Sigmoid colon (tissue), 4 donors: Measurements from ENCODE around the gene NMBR.
"Not testable (repeated sequence)": the region's sequence is repeated elsewhere in the genome, so short reads cannot be mapped to it uniquely, and the experiment has no call there.

Experiments used
- CTCF ChIP-seq, 4 experiments: fragments of 450-650 bp in 3 of 4; fragments of 200-600 bp in 1 of 4; IDR thresholded peaks; one replicate each; pipeline ENCODE4 v1.5.1; 2016 to 2019; ENCODE audit warnings: antibody characterized with exemption in 4 of 4, mild to moderate bottlenecking in 3 of 4, moderate library complexity in 2 of 4
- EP300 ChIP-seq, 4 donors: sonication (generic); formaldehyde crosslinking; IDR thresholded peaks; one replicate each; pipeline ENCODE4 v1.6.1; 2017; ENCODE audit warnings: antibody characterized with exemption in 4 of 4
- POLR2A ChIP-seq, 2 donors: fragments of 450-650 bp; IDR thresholded peaks; one replicate each; pipeline ENCODE4 v1.6.1; 2016; ENCODE audit warnings: antibody characterized with exemption in 2 of 2, mild to moderate bottlenecking in 2 of 2, moderate library complexity in 2 of 2
- POLR2AphosphoS5 ChIP-seq, 4 donors: sonication (generic); formaldehyde crosslinking; IDR thresholded peaks; one replicate each; pipeline ENCODE4 v1.6.1; 2017; ENCODE audit warnings: antibody characterized with exemption in 4 of 4

- TF ChIP-seq CTCF, POLR2A, POLR2AphosphoS5, EP300 (IDR thresholded peaks at IDR 0.05): not testable (repeated sequence)
These were observed 84.1 kb downstream of the NMBR start for GRCh38 chr6:142062861-142063260.
